ENCODE results near the gene PLXNA3.

DNA sequence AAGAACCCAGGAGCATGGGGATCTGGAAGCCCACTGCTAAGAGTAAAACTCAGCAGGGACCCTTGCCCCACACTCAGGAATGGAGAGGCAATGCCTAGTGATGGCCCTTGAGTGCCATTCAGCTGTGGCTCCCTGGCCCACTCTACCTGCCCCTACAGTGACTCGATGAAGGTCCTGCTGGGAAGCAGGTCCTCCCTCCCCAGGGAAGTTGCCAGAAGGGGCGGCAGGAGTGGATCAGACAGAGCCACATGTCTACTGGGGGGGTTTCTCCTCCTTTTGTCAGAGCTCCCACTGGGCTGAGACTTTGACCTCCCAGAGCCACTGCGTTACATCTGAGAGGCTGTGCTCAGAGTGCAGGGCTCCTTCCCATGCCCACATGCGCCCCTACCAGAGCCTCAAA lies 31.1 kb downstream of the PLXNA3 start:
- TF ChIP-seq POLR2AphosphoS5 (IDR thresholded peaks at IDR 0.05) (no peak), POLR2A (IDR thresholded peaks at IDR 0.05) (no peak)
- TF ChIP-seq, protein P1, sequence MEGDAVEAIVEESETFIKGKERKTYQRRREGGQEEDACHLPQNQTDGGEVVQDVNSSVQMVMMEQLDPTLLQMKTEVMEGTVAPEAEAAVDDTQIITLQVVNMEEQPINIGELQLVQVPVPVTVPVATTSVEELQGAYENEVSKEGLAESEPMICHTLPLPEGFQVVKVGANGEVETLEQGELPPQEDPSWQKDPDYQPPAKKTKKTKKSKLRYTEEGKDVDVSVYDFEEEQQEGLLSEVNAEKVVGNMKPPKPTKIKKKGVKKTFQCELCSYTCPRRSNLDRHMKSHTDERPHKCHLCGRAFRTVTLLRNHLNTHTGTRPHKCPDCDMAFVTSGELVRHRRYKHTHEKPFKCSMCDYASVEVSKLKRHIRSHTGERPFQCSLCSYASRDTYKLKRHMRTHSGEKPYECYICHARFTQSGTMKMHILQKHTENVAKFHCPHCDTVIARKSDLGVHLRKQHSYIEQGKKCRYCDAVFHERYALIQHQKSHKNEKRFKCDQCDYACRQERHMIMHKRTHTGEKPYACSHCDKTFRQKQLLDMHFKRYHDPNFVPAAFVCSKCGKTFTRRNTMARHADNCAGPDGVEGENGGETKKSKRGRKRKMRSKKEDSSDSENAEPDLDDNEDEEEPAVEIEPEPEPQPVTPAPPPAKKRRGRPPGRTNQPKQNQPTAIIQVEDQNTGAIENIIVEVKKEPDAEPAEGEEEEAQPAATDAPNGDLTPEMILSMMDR (IDR thresholded peaks at IDR 0.05) = no peak
